GM12891 (cell line): Measurements from ENCODE around the gene OR10D3.

Source experiments
- POLR2A ChIP-seq: IDR thresholded peaks from 2 replicates; pipeline ENCODE4 v1.6.1; 2011; ENCODE audit warnings: low read depth, low read length, control low read depth
- POLR2AphosphoS5 ChIP-seq: IDR thresholded peaks from 2 replicates; pipeline ENCODE4 v1.6.1; 2011; ENCODE audit warnings: low read depth, low read length, control low read depth
- TAF1 ChIP-seq: IDR thresholded peaks from 2 replicates; pipeline ENCODE4 v1.6.1; 2011; ENCODE audit warnings: low read depth, low read length, control low read depth

DNA sequence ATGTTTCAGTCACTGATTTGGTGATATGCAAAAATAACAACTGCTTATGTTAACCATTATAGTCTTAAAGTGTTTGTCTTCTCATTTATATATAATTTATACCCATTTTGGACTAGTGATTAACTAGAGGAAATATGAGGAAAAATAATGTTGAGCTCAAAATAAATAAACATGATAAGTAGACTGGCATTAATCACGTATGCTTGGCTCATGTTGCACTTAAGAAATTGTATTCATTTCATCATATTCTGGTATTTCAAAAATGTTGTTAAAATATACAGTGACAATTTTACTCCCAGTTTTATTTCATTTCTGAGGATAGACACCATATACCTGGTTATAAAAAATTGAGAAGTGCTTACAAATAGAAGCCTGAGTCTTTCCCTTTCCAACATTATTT lies 3.8 kb upstream of the OR10D3 start:
- no peak for TF ChIP-seq POLR2AphosphoS5
- no peak for TF ChIP-seq POLR2A
- TF ChIP-seq TAF1: no peak
